ENCODE measurements around the gene SMG5.

- TF ChIP-seq, protein P1, sequence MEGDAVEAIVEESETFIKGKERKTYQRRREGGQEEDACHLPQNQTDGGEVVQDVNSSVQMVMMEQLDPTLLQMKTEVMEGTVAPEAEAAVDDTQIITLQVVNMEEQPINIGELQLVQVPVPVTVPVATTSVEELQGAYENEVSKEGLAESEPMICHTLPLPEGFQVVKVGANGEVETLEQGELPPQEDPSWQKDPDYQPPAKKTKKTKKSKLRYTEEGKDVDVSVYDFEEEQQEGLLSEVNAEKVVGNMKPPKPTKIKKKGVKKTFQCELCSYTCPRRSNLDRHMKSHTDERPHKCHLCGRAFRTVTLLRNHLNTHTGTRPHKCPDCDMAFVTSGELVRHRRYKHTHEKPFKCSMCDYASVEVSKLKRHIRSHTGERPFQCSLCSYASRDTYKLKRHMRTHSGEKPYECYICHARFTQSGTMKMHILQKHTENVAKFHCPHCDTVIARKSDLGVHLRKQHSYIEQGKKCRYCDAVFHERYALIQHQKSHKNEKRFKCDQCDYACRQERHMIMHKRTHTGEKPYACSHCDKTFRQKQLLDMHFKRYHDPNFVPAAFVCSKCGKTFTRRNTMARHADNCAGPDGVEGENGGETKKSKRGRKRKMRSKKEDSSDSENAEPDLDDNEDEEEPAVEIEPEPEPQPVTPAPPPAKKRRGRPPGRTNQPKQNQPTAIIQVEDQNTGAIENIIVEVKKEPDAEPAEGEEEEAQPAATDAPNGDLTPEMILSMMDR (IDR thresholded peaks at IDR 0.05): no peak
- TF ChIP-seq EZH2 (IDR thresholded peaks at IDR 0.05; ENCODE audit: borderline replicate concordance, insufficient read depth, low read depth, low read length, poor library complexity, severe bottlenecking): no peak
These were observed 70.5 kb downstream of the SMG5 start for GRCh38 chr1:156212130-156212529.

Data from B cell (primary cell).